ENCODE data around the gene FBXO36. TPM values are rescaled to one million over a fixed set of nuclear protein-coding genes. Genes with fewer than 3 reads are reported as not detected.
A peak's percentile ranks its signal among the peaks of the same experiment; 100 is the strongest.

The FBXO36 gene, protein sequence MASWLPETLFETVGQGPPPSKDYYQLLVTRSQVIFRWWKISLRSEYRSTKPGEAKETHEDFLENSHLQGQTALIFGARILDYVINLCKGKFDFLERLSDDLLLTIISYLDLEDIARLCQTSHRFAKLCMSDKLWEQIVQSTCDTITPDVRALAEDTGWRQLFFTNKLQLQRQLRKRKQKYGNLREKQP
- 1 to 10 TPM; 1.0 to 1.1 TPM for total RNA-seq

DNA sequence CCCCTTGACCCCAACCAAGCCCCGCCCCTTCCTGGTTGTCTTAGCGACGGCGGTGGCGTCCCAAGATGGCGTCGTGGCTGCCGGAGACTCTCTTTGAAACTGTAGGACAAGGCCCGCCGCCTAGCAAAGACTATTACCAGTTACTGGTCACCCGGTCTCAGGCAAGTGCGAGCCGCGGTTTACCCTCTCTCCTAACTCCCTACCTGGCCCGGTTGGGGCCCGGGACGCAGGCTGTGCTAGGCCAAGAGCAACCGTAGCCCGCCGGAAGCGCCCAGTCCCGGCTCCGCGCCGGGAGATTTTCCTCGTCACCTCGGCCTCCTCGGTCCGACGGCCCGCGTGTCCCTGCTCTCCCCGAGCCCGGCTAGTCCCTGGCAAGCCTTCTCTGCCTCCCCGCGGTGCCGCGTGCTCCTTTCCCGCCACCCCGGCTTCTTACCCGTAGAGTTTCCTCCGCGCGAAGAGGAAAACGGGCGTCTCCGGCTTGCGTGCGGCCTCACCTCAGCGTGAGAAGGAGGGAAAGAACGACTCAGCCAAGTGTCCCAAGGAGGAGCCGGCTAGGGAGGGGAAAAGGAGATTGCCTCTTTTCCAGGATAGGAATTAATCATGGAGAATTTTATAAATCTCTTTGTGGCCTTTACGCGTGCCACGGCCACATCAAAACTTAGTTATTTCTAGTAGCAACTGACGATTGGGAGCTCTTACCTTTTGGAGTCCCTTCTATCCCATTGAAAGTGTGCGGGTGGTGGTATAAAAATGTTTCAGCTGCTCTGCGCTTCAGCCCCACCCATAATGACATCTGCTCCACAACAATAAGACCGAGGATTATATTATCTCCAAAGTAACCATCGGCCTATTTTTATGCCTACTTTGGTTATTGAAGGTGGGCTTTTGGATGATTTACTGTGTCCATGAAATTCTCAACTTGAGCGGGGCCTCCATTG, at the start of gene FBXO36:
FBXO36 (plus strand) TSS at position 55 of the 938 bp plus-strand sequence; CDS start at position 66, 11 bp downstream.
- H3K27ac Mint-ChIP-seq, result peak within 1 kb of the TSS; percentile 99
- DNase-seq (peak; percentile 93), ATAC-seq (peak; percentile 64)
- H3K27me3 Mint-ChIP-seq (ENCODE audit: low read depth), result no peaks in the 10 kb centered on the region
- POLR2A ChIA-PET, result interaction anchor here (0.6 to 1.0 kb wide), 3 partner anchors 70 to 147 kb away, joined by 3 to 4 read pairs (median 3); no protein-coding TSS in a partner anchor
- H3K9me3 Mint-ChIP-seq (ENCODE audit: insufficient read depth), result no peaks in the 10 kb centered on the region
- CTCF ChIA-PET, result interaction anchor here (1.1 to 1.9 kb wide), 3 partner anchors 12 to 142 kb away, joined by 4 to 10 read pairs (median 4); no protein-coding TSS in a partner anchor
- peaks cover 34% of the 10 kb centered on the region for H3K36me3 Mint-ChIP-seq (ENCODE audit: low read depth)
- H3K4me3 Mint-ChIP-seq, result peak within 1 kb of the TSS; percentile 99
- H3K4me1 Mint-ChIP-seq (ENCODE audit: low read depth), result peaks cover 57% of the 10 kb centered on the region

DNA sequence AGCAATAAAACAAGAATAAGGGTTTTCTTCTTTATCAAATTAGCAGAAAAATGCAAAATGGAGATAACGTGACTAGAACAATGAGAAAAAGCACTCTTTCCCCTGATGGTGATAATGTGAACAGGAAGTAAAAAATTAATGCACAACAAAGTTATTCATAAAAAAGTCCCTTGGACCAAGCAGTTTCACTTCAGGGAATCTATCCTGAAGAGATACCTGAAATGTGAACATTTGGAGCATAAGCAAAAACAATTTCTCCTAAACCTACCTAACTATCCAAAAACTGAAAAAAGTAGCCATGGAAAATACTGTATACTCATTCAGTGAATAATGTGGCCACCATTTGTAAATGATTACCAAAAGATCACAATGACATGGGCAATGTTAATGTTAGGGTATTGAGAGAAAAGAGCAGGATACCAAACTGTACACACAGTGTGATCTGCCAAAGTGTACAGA, 49.2 kb upstream of the FBXO36 start:
- H3K4me1 Mint-ChIP-seq (ENCODE audit: low read depth), result peaks cover 14% of the 10 kb centered on the region
- no peak overlapping the region for H3K4me3 Mint-ChIP-seq
- H3K27me3 Mint-ChIP-seq (ENCODE audit: low read depth), result no peaks in the 10 kb centered on the region
- ChIA-PET POLR2A (no interaction called here), CTCF (interaction anchor here (1.6 kb wide), 1 partner anchor 72 kb away, joined by 5 read pairs; no protein-coding TSS in a partner anchor)
- ATAC-seq (no peak), DNase-seq (no peak)
- H3K36me3 Mint-ChIP-seq (ENCODE audit: low read depth), result peaks cover 55% of the 10 kb centered on the region
- no peaks in the 10 kb centered on the region for H3K9me3 Mint-ChIP-seq (ENCODE audit: insufficient read depth)
- H3K27ac Mint-ChIP-seq, result no peak overlapping the region

DNA sequence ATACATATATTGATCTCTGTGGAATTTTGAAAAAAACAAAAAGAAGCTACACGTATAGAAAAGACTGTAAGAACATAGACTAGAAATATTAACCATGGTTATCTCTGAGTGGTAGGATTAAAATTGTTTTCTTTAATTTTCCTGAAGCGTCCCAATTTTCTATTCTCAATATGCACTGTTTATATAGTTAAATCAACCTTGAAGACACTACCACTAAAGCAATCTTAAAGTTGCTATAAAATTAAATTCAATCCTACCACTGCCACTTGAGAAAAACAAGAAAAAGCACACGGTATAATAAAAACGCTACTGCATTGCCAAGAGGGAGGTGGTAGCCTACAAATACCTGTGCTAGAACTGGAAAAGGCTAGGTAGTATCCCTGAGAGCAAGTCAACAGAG, 47.7 kb upstream of the FBXO36 start:
- no peak for ATAC-seq
- H3K4me1 Mint-ChIP-seq (ENCODE audit: low read depth), result peaks cover 11% of the 10 kb centered on the region
- H3K27ac Mint-ChIP-seq, result no peak overlapping the region
- no peaks in the 10 kb centered on the region for H3K27me3 Mint-ChIP-seq (ENCODE audit: low read depth)
- no peaks in the 10 kb centered on the region for H3K9me3 Mint-ChIP-seq (ENCODE audit: insufficient read depth)
- DNase-seq, result no peak
- peaks cover 52% of the 10 kb centered on the region for H3K36me3 Mint-ChIP-seq (ENCODE audit: low read depth)
- POLR2A ChIA-PET, result no interaction called here
- no peak overlapping the region for H3K4me3 Mint-ChIP-seq
- CTCF ChIA-PET, result interaction anchor here (0.8 to 1.2 kb wide), 2 partner anchors 36 to 94 kb away, joined by 3 to 4 read pairs; no protein-coding TSS in a partner anchor

DNA sequence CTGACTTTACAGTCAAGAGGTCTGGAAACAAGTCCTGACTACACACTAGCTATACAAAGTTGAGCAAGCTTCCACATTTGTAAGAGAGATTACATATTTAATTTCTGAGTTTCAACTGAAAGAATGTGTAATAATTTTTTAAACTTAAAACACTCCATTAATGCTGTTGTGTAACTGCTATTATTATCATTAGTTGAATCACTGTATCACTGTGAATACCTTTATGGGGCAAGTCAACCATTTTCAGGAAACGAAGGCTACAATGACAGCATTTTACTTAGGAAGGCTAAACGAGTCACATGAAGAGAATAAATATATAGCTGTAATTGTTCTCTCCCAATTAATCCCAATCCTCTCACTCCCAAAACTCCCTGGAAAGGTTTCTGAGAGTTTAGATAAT, 46.8 kb upstream of the FBXO36 start:
- DNase-seq, result no peak
- H3K4me3 Mint-ChIP-seq, result no peak overlapping the region
- no peaks in the 10 kb centered on the region for H3K9me3 Mint-ChIP-seq (ENCODE audit: insufficient read depth)
- H3K27ac Mint-ChIP-seq, result no peak overlapping the region
- peaks cover 11% of the 10 kb centered on the region for H3K4me1 Mint-ChIP-seq (ENCODE audit: low read depth)
- POLR2A ChIA-PET, result no interaction called here
- ATAC-seq, result no peak
- peaks cover 48% of the 10 kb centered on the region for H3K36me3 Mint-ChIP-seq (ENCODE audit: low read depth)
- CTCF ChIA-PET, result interaction anchor here (1.2 kb wide), 1 partner anchor 36 kb away, joined by 3 read pairs; no protein-coding TSS in a partner anchor
- no peaks in the 10 kb centered on the region for H3K27me3 Mint-ChIP-seq (ENCODE audit: low read depth)

DNA sequence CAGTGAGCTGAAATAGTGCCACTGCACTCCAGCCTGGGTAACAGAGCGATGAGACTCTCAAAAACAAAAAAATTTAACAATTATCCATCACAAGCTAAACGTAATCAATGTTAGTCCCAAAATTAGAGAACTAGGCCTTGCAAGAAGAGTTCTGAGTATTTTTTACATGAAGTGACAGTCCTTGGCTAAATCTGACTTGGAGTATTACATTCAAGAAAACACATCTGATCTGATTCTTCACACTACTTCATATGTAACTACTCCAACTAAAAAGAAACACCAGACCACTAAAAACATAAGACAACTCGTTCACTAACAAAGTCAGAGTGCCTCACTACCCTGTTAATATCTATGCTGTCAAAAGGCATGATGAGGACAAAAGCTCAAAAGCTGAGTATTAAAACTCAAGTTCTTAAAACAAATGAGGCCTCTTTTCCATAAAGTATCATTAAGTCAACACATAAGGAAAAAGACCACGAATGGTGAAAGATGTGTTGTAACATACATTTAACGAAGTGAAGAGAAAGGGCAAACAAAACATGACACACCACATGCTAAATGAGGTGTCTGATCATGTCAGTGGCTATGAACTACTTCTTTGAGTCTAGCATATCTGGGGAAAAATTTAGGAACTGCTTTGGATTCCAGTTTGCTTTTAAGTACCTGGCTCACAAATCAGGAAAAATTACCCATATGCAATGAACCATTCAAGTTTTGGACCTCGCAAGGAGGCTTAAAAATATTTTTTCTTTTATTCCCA, 42.9 kb upstream of the FBXO36 start:
- Mint-ChIP-seq H3K27ac (no peak overlapping the region), H3K4me1 (ENCODE audit: low read depth) (peaks cover 6% of the 10 kb centered on the region), H3K27me3 (ENCODE audit: low read depth) (no peaks in the 10 kb centered on the region), H3K9me3 (ENCODE audit: insufficient read depth) (no peaks in the 10 kb centered on the region), H3K36me3 (ENCODE audit: low read depth) (peaks cover 32% of the 10 kb centered on the region), H3K4me3 (no peak overlapping the region)
- ATAC-seq (no peak), DNase-seq (no peak)
- ChIA-PET POLR2A (no interaction called here), CTCF (interaction anchor here (2.0 kb wide), 1 partner anchor 78 kb away, joined by 5 read pairs; no protein-coding TSS in a partner anchor)

DNA sequence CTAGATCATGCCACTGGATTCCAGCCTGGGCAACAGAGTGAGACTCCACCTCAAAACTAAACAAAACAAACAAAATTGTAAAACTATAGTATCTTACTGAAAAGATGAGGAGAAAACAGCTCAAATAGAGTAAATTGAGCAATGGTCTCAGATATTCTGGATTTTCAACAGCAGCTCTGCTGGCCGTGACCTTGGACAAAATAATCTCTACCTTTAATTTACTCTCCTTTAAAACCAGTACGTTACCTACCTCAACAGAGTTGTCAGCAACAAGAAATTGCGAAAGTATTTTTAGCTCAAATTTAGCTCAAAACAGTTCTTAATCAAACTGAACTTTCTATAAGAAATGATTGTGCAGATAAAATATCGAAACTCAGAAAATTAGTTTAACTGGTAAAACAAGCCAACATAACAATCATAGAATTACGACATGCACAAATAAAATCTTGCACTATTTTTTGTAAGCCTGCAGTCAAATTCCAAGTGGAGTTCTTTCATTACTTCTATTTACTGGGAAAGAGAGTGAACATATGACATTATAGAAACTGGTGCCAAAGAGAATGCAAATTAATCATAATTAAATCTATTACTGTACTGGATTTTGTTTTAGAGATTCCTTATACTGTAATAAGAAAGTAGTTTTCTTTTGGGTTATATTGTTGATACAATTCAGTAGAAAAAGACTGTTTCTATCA, 41.3 kb upstream of the FBXO36 start:
- ChIA-PET CTCF (no interaction called here), POLR2A (no interaction called here)
- no peaks in the 10 kb centered on the region for H3K27me3 Mint-ChIP-seq (ENCODE audit: low read depth)
- no peaks in the 10 kb centered on the region for H3K9me3 Mint-ChIP-seq (ENCODE audit: insufficient read depth)
- DNase-seq (no peak), ATAC-seq (no peak)
- H3K4me3 Mint-ChIP-seq, result no peak overlapping the region
- no peak overlapping the region for H3K27ac Mint-ChIP-seq
- peaks cover 6% of the 10 kb centered on the region for H3K4me1 Mint-ChIP-seq (ENCODE audit: low read depth)
- peaks cover 23% of the 10 kb centered on the region for H3K36me3 Mint-ChIP-seq (ENCODE audit: low read depth)

DNA sequence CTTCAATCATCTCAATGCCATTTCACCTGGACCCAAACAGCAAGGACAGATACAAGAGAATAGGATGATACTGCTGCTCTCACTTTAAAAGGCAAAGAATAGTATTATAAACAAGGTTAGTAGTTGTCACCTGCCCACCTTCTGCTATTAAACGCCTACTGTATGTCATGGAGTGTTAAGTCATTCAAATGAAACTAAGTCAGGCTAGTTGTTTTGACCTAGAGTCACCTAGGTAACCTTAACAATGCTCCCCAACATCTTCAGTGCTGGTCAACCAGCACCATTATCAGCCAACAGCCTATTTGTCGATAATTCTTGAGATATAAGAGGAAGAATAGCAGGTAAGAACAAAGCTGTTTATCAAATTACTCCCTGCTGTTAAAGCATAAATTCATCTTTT, 39.7 kb upstream of the FBXO36 start:
- H3K27ac Mint-ChIP-seq, result no peak overlapping the region
- CTCF ChIA-PET, result no interaction called here

DNA sequence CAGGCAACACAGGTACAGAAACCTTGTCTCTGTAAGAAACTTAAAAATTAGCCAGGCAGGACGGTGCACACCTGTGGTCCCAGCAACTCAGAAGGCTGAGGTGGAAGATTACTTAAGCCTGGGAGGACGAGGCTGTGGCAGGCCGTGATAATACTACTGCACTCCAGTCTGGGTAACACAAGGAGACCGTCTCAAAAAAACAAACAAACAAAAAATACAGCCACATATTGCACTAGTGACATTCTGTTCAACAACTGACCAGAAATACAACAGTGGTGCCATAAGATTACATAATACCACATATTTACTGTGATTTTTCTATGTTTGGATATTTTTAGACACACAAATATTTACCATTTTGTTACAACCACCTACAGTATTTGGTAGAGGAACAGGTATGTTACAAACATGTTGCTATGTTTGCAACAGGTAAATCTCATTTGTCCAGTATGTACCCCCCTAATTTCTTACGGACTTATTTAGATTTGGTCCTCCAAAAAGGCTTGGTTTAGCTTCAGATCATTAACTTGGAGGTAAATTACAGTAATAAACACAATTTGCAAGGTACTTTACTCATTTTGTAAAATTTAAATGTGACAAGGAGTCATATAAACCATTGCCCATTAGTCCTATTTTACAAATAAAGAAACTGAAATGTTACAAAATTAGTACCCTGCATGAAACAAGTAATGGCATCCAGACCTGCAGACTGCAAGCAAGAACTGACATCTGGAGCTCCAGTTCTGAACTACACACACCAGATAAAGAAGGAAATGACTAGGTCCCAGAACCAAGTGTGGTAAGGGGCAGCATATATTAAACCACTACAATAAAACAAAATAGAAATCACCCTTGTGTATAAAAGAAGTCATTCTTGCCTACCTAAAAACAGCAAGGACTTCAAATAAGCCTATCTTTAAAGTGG, 37.3 kb upstream of the FBXO36 start:
- ChIA-PET POLR2A (no interaction called here), CTCF (no interaction called here)
- ATAC-seq (no peak), DNase-seq (no peak)
- Mint-ChIP-seq H3K27ac (no peak overlapping the region), H3K4me1 (ENCODE audit: low read depth) (peaks cover 6% of the 10 kb centered on the region), H3K4me3 (no peak overlapping the region), H3K27me3 (ENCODE audit: low read depth) (no peaks in the 10 kb centered on the region), H3K36me3 (ENCODE audit: low read depth) (peaks cover 15% of the 10 kb centered on the region), H3K9me3 (ENCODE audit: insufficient read depth) (no peaks in the 10 kb centered on the region)

More for the DNA sequence above, 39.7 kb upstream of the FBXO36 start:
- H3K27me3 Mint-ChIP-seq (ENCODE audit: low read depth), result no peaks in the 10 kb centered on the region
- no peak overlapping the region for H3K4me3 Mint-ChIP-seq
- POLR2A ChIA-PET, result no interaction called here
- ATAC-seq (no peak), DNase-seq (no peak)
- H3K36me3 Mint-ChIP-seq (ENCODE audit: low read depth), result peaks cover 24% of the 10 kb centered on the region
- peaks cover 6% of the 10 kb centered on the region for H3K4me1 Mint-ChIP-seq (ENCODE audit: low read depth)
- no peaks in the 10 kb centered on the region for H3K9me3 Mint-ChIP-seq (ENCODE audit: insufficient read depth)

DNA sequence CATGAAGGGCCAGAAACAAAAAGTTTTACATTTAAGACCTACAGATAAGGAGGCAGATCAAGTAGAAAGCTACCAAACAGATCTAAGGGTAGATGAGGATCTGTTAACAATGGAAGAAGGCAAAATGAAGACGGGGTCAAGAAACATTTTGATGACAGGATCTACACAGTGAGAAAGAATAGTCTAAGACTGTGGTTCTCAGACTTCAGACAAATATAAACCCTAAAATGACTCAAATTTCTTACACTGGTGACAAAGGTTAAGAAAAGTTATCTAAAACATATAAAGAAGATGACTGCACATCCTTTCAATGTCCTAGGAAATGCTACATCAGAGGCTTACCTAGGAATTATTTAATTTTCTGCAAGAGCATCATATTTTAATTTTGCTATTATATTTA, 34.9 kb upstream of the FBXO36 start:
- POLR2A ChIA-PET, result no interaction called here
- Mint-ChIP-seq H3K4me1 (ENCODE audit: low read depth) (peaks cover 4% of the 10 kb centered on the region), H3K4me3 (no peak overlapping the region), H3K9me3 (ENCODE audit: insufficient read depth) (no peaks in the 10 kb centered on the region), H3K27me3 (ENCODE audit: low read depth) (no peaks in the 10 kb centered on the region), H3K36me3 (ENCODE audit: low read depth) (peaks cover 9% of the 10 kb centered on the region), H3K27ac (no peak overlapping the region)
- CTCF ChIA-PET, result interaction anchor here (1.1 kb wide), 1 partner anchor 107 kb away, joined by 3 read pairs; no protein-coding TSS in a partner anchor
- DNase-seq (no peak), ATAC-seq (no peak)

DNA sequence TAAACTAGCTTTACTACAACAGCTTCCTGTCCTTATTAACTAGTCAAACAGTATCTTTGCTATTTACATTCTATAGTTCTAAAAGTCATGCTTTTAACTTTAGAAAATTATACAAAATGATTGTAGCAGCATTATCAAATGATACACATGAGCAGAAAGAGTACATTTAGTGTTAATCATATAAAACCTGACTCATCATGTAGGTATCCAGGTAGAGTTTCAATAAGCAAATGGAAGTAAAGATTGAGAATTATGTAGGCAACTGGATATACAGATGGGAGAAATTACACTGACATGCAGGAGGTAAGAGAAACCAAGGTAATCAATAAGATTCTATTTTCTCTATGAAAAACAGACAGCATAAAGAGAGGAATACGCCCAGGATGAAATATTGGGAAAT, 34.3 kb upstream of the FBXO36 start:
- ChIA-PET CTCF (interaction anchor here (1.1 kb wide), 1 partner anchor 108 kb away, joined by 3 read pairs; no protein-coding TSS in a partner anchor), POLR2A (no interaction called here)
- no peak overlapping the region for H3K27ac Mint-ChIP-seq
- H3K27me3 Mint-ChIP-seq (ENCODE audit: low read depth), result no peaks in the 10 kb centered on the region
- H3K4me1 Mint-ChIP-seq (ENCODE audit: low read depth), result no peaks in the 10 kb centered on the region
- no peak overlapping the region for H3K4me3 Mint-ChIP-seq
- DNase-seq (no peak), ATAC-seq (no peak)
- H3K9me3 Mint-ChIP-seq (ENCODE audit: insufficient read depth), result no peaks in the 10 kb centered on the region
- peaks cover 9% of the 10 kb centered on the region for H3K36me3 Mint-ChIP-seq (ENCODE audit: low read depth)
